Loucy (cell line): Measurements from ENCODE around the gene GLB1L.
"Not testable (repeated sequence)": the region's sequence is repeated elsewhere in the genome, so short reads cannot be mapped to it uniquely, and the experiment has no call there.

Experiments used
- EZH2phosphoT487 ChIP-seq: fragments of 200-600 bp; IDR thresholded peaks from 2 replicates; pipeline ENCODE4 v1.6.1; 2018; ENCODE audit warnings: antibody characterized with exemption, mild to moderate bottlenecking, moderate library complexity, borderline replicate concordance
- TF ChIP-seq, protein P1 (sequence below): fragments of 200-600 bp; sonication (generic); conservative IDR thresholded peaks from 2 replicates; pipeline ENCODE4 v1.5.1; 2014; ENCODE audit warnings: mild to moderate bottlenecking, antibody characterized with exemption, low read length

DNA sequence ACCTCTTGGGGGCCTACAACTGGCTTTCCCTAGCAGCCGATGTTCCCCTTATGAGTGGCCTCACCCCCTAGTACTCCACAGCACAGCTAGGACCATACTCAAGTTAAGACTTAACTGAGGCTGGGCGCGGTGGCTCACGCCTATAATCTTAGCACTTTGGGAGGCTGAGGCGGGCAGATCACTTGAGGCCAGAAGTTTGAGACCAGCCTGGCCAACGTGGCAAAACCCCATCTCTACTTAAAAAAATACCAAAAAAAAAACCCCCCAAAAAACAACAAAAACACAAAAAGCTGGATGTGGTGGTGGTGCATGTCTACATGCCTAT, 41.8 kb upstream of the GLB1L start:
- TF ChIP-seq, protein P1, sequence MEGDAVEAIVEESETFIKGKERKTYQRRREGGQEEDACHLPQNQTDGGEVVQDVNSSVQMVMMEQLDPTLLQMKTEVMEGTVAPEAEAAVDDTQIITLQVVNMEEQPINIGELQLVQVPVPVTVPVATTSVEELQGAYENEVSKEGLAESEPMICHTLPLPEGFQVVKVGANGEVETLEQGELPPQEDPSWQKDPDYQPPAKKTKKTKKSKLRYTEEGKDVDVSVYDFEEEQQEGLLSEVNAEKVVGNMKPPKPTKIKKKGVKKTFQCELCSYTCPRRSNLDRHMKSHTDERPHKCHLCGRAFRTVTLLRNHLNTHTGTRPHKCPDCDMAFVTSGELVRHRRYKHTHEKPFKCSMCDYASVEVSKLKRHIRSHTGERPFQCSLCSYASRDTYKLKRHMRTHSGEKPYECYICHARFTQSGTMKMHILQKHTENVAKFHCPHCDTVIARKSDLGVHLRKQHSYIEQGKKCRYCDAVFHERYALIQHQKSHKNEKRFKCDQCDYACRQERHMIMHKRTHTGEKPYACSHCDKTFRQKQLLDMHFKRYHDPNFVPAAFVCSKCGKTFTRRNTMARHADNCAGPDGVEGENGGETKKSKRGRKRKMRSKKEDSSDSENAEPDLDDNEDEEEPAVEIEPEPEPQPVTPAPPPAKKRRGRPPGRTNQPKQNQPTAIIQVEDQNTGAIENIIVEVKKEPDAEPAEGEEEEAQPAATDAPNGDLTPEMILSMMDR: not testable (repeated sequence)
- TF ChIP-seq EZH2phosphoT487: not testable (repeated sequence)
